SK-N-SH treated with all-trans-retinoic acid at 6 μM for 48 hours (cell line): ENCODE results near the gene MATN4.

Experiments
- ATAC-seq: fragments of 200-7000 bp; cut with Tn5 transposase; 3 replicates; pipeline ENCODE4 v1.9.1; 2020; ENCODE audit warnings: mild to moderate bottlenecking, moderate library complexity
- BACH2 ChIP-seq: fragments of 250-450 bp; sonication (Bioruptor Pico); IDR thresholded peaks from 2 replicates; pipeline ENCODE4 v1.9.0; 2021; ENCODE audit warnings: mild to moderate bottlenecking, borderline replicate concordance
- CSDC2 ChIP-seq: fragments of 250-450 bp; sonication (Bioruptor Pico); IDR thresholded peaks from 2 replicates; pipeline ENCODE4 v1.5.0; 2020; ENCODE audit warnings: mild to moderate bottlenecking, moderate library complexity
- GLIS3 ChIP-seq: fragments of 250-450 bp; sonication (Bioruptor Pico); IDR thresholded peaks from 2 replicates; pipeline ENCODE4 v1.5.0; 2020; ENCODE audit warnings: mild to moderate bottlenecking, moderate library complexity
- ISL1 ChIP-seq: fragments of 250-450 bp; sonication (Bioruptor Pico); IDR thresholded peaks from 2 replicates; pipeline ENCODE4 v2.1.2; 2022; ENCODE audit warnings: mild to moderate bottlenecking, moderate library complexity
- PATZ1 ChIP-seq: fragments of 250-450 bp; sonication (Bioruptor Pico); IDR thresholded peaks from 2 replicates; pipeline ENCODE4 v1.8.0; 2020; ENCODE audit warnings: mild to moderate bottlenecking, moderate library complexity, borderline replicate concordance
- POU6F1 ChIP-seq: fragments of 250-450 bp; sonication (Bioruptor Pico); IDR thresholded peaks from 2 replicates; pipeline ENCODE4 v1.8.0; 2021; ENCODE audit warnings: low read depth, mild to moderate bottlenecking, moderate library complexity, borderline replicate concordance
- PPARA ChIP-seq: fragments of 250-450 bp; sonication (Bioruptor Pico); IDR thresholded peaks from 2 replicates; pipeline ENCODE4 v1.5.0; 2020; ENCODE audit warnings: mild to moderate bottlenecking, borderline replicate concordance
- RARB ChIP-seq: fragments of 250-450 bp; sonication (Bioruptor Pico); IDR thresholded peaks from 2 replicates; pipeline ENCODE4 v1.8.0; 2021; ENCODE audit warnings: mild to moderate bottlenecking, moderate library complexity
- TCF4 ChIP-seq: fragments of 250-450 bp; sonication (Bioruptor Pico); IDR thresholded peaks from 2 replicates; pipeline ENCODE4 v1.8.0; 2021; ENCODE audit warnings: mild to moderate bottlenecking, moderate library complexity, borderline replicate concordance
- TOX ChIP-seq: fragments of 250-450 bp; sonication (Bioruptor Pico); IDR thresholded peaks from 2 replicates; pipeline ENCODE4 v1.8.0; 2021; ENCODE audit warnings: mild to moderate bottlenecking, moderate library complexity, borderline replicate concordance
- TSHZ2 ChIP-seq: fragments of 250-450 bp; sonication (Bioruptor Pico); IDR thresholded peaks from 2 replicates; pipeline ENCODE4 v1.5.0; 2020; ENCODE audit warnings: mild to moderate bottlenecking, moderate library complexity
- ZC3H10 ChIP-seq: fragments of 250-450 bp; sonication (Bioruptor Pico); IDR thresholded peaks from 2 replicates; pipeline ENCODE4 v1.5.1; 2021; ENCODE audit warnings: mild to moderate bottlenecking, moderate library complexity
- ZFP3 ChIP-seq: fragments of 250-450 bp; sonication (Bioruptor Pico); IDR thresholded peaks from 2 replicates; pipeline ENCODE4 v1.5.0; 2020; ENCODE audit warnings: mild to moderate bottlenecking, moderate library complexity
- ZFP30 ChIP-seq: fragments of 450-650 bp; formaldehyde crosslinking; IDR thresholded peaks from 2 replicates; pipeline ENCODE4 v1.5.0; 2022; ENCODE audit warnings: mild to moderate bottlenecking, moderate library complexity
- ZNF565 ChIP-seq: fragments of 450-650 bp; formaldehyde crosslinking; conservative IDR thresholded peaks from 2 replicates; pipeline ENCODE4 v1.5.0; 2020; ENCODE audit warnings: low read depth, mild to moderate bottlenecking, moderate library complexity
- ZNF70 ChIP-seq: fragments of 450-650 bp; formaldehyde crosslinking; IDR thresholded peaks from 2 replicates; pipeline ENCODE4 v1.5.0; 2020; ENCODE audit warnings: mild to moderate bottlenecking, moderate library complexity
- ZNF8 ChIP-seq: fragments of 450-650 bp; formaldehyde crosslinking; IDR thresholded peaks from 2 replicates; pipeline ENCODE4 v1.5.0; 2020; ENCODE audit warnings: mild to moderate bottlenecking, moderate library complexity
- TF ChIP-seq, protein P1 (sequence below): fragments of 250-450 bp; sonication (Bioruptor Pico); IDR thresholded peaks from 2 replicates; pipeline ENCODE4 v1.5.1; 2021; ENCODE audit warnings: mild to moderate bottlenecking, moderate library complexity
- TF ChIP-seq, protein P2 (sequence below): fragments of 250-450 bp; sonication (Bioruptor Pico); IDR thresholded peaks from 2 replicates; pipeline ENCODE4 v1.5.1; 2020; ENCODE audit warnings: low read depth, mild to moderate bottlenecking, moderate library complexity

MATN4 gene

DNA sequence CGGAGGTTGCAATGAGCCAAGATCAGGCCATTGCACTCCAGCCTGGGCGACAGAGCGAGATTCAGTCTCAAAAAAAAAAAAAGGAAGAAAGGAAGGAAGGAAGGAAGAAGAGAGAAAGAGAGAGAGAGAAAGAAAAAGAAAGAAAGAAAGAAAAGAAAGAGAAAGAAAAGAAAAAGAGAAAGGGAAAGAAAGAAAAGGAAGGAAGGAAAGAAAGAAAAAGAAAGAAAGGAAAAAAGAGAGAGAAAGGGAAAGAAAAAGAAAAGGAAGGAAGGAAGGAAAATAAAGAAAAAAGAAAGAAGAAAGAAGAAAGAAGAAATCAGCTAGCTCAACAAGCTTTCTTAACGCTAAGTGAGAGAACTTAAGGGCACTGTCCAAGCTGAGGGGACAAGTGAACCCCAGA is 7.6 kb upstream of the MATN4 start:
- ATAC-seq = no peak
- TF ChIP-seq, protein P1, sequence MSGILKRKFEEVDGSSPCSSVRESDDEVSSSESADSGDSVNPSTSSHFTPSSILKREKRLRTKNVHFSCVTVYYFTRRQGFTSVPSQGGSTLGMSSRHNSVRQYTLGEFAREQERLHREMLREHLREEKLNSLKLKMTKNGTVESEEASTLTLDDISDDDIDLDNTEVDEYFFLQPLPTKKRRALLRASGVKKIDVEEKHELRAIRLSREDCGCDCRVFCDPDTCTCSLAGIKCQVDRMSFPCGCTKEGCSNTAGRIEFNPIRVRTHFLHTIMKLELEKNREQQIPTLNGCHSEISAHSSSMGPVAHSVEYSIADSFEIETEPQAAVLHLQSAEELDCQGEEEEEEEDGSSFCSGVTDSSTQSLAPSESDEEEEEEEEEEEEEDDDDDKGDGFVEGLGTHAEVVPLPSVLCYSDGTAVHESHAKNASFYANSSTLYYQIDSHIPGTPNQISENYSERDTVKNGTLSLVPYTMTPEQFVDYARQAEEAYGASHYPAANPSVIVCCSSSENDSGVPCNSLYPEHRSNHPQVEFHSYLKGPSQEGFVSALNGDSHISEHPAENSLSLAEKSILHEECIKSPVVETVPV (CRISPR knock-in tag) = no peak
- TF ChIP-seq TOX = no peak
- TF ChIP-seq GLIS3 = no peak
- no peak for TF ChIP-seq RARB (CRISPR knock-in tag)
- TF ChIP-seq ZNF8 (CRISPR knock-in tag) = no peak
- no peak for TF ChIP-seq ZNF565
- no peak for TF ChIP-seq ZFP30

DNA sequence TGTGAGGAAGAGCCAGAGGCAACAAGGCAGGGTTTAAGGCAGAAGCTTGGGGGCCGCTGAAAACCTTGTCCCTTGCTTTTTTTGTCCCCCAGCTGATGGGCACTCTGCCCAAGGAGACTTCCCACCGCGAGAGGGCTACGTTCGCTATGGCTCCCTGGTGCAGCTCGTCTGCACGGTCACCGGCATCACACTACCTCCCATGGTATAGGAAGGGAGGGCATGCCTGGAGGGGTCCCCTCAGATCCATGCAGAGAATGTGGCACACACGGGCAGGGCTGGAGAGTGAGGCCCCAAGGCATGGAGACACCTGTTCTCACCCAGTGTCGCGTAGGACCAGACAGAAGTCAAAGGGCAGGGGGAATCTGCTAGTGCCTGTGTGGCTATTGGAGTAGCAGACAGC is 5.8 kb upstream of the MATN4 start:
- TF ChIP-seq PATZ1 (CRISPR knock-in tag) (no peak), ZNF8 (CRISPR knock-in tag) (no peak), TOX (no peak), BACH2 (no peak), ZFP3 (CRISPR knock-in tag) (no peak), ZFP30 (no peak)
- no peak for ATAC-seq

- ATAC-seq = no peak
- TF ChIP-seq PPARA (CRISPR knock-in tag) (no peak), ZFP30 (no peak), ZC3H10 (no peak), PATZ1 (CRISPR knock-in tag) (no peak), ZFP3 (CRISPR knock-in tag) (no peak), ZNF8 (CRISPR knock-in tag) (no peak), ISL1 (CRISPR knock-in tag) (no peak), CSDC2 (CRISPR knock-in tag) (no peak), ZNF70 (no peak), BACH2 (no peak), ZNF565 (no peak), RARB (CRISPR knock-in tag) (no peak), TCF4 (CRISPR knock-in tag) (no peak), TOX (no peak), GLIS3 (no peak), TSHZ2 (no peak), POU6F1 (no peak)
- TF ChIP-seq, protein P2, sequence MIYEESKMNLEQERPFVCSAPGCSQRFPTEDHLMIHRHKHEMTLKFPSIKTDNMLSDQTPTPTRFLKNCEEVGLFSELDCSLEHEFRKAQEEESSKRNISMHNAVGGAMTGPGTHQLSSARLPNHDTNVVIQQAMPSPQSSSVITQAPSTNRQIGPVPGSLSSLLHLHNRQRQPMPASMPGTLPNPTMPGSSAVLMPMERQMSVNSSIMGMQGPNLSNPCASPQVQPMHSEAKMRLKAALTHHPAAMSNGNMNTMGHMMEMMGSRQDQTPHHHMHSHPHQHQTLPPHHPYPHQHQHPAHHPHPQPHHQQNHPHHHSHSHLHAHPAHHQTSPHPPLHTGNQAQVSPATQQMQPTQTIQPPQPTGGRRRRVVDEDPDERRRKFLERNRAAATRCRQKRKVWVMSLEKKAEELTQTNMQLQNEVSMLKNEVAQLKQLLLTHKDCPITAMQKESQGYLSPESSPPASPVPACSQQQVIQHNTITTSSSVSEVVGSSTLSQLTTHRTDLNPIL (CRISPR knock-in tag) = no peak
These were observed 5.1 kb upstream of the MATN4 start for GRCh38 chr20:45313065-45313695.
